ENCODE data around the gene PRPF40B.

PRPF40B gene

GRCh38 chr12:49636979-49637755 is 13.8 kb downstream of the PRPF40B start:
- no peak overlapping the region for H3K4me3 ChIP-seq (replicated peaks in 1 of 2; ENCODE audit: low read depth in 2 of 2, low read length in 2 of 2)
- peak; percentile 80 to 82 for DNase-seq (ENCODE audit: low read depth in 2 of 2)
- TF ChIP-seq CTCF (IDR thresholded peaks at IDR 0.05; ENCODE audit: low read depth, low read length) = peak; percentile 87

- no peak overlapping the region for H3K4me3 ChIP-seq (replicated peaks in 1 of 2; ENCODE audit: low read depth in 2 of 2, low read length in 2 of 2)
- no peak for TF ChIP-seq CTCF (IDR thresholded peaks at IDR 0.05; ENCODE audit: low read depth, low read length)
- no peak for DNase-seq (ENCODE audit: low read depth in 2 of 2)
Measured at GRCh38 chr12:49641748-49642369, 18.5 kb downstream of the PRPF40B start.

DNA sequence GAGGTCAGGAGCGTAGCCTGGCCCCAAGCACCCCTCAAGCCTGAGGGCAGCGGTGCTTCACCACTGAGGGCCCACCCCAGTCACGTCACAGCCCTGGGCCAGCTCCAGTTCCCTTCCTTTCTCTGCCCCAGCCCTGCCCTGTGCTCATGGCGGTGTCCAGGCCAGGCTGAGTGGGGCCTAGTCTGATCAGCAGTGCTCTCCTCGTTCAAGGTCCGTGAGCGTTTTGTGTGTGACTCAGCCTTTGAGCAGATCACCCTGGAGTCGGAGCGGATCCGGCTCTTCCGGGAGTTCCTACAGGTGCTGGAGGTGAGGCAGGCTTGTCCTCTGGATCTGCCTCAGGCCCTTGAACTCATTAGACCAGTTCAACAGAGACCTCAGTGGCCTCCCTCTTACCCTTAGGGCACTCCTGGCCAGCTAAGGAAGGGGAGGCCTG is 19.0 kb downstream of the PRPF40B start:
- no peak for TF ChIP-seq CTCF (IDR thresholded peaks at IDR 0.05; ENCODE audit: low read depth, low read length)
- no peak for DNase-seq (ENCODE audit: low read depth in 2 of 2)
- H3K4me3 ChIP-seq (replicated peaks in 1 of 2; ENCODE audit: low read depth in 2 of 2, low read length in 2 of 2) = no peak overlapping the region

- H3K4me3 ChIP-seq (replicated peaks in 1 of 2; ENCODE audit: low read depth in 2 of 2, low read length in 2 of 2) = no peak overlapping the region
- no peak for TF ChIP-seq CTCF (IDR thresholded peaks at IDR 0.05; ENCODE audit: low read depth, low read length)
- no peak for DNase-seq (ENCODE audit: low read depth in 2 of 2)
Measured at GRCh38 chr12:49643135-49643534, 19.8 kb downstream of the PRPF40B start.

GRCh38 chr12:49643961-49644619 is 20.7 kb downstream of the PRPF40B start:
- H3K4me3 ChIP-seq (replicated peaks in 1 of 2; ENCODE audit: low read depth in 2 of 2, low read length in 2 of 2) = no peak overlapping the region
- TF ChIP-seq CTCF (IDR thresholded peaks at IDR 0.05; ENCODE audit: low read depth, low read length) = no peak
- DNase-seq (ENCODE audit: low read depth in 2 of 2) = no peak

DNA sequence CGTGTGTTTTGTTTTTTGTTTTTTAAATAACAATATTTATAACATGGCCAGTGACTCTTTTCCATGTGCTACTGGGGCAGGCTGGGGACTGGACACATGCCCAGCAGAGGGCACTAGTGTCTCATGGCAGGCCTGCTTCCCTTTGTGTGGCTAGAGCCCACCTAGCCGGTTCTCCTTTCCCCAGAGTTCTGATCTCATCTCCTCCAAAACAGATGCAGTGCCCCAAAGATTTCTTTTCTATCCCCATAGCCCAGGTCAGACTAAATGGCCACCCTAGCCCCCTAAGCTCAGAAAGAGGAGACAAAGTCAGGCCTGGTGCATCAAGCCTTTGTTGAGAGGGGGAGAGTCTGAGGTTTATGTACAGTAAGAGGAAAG is 21.2 kb downstream of the PRPF40B start:
- no peak overlapping the region for H3K4me3 ChIP-seq (replicated peaks in 1 of 2; ENCODE audit: low read depth in 2 of 2, low read length in 2 of 2)
- peak; percentile 81 to 85 for DNase-seq (ENCODE audit: low read depth in 2 of 2)
- peak; percentile 93 for TF ChIP-seq CTCF (IDR thresholded peaks at IDR 0.05; ENCODE audit: low read depth, low read length)

Measured in cardiac fibroblast (primary cell).